Midbrain (tissue), 1 donor: Measurements from ENCODE around the gene C9orf72.

Experiments used
- DNase-seq: peaks from one replicate; lab custom pipeline; 2025; lab: John Stamatoyannopoulos, UW

Gene C9orf72

DNA sequence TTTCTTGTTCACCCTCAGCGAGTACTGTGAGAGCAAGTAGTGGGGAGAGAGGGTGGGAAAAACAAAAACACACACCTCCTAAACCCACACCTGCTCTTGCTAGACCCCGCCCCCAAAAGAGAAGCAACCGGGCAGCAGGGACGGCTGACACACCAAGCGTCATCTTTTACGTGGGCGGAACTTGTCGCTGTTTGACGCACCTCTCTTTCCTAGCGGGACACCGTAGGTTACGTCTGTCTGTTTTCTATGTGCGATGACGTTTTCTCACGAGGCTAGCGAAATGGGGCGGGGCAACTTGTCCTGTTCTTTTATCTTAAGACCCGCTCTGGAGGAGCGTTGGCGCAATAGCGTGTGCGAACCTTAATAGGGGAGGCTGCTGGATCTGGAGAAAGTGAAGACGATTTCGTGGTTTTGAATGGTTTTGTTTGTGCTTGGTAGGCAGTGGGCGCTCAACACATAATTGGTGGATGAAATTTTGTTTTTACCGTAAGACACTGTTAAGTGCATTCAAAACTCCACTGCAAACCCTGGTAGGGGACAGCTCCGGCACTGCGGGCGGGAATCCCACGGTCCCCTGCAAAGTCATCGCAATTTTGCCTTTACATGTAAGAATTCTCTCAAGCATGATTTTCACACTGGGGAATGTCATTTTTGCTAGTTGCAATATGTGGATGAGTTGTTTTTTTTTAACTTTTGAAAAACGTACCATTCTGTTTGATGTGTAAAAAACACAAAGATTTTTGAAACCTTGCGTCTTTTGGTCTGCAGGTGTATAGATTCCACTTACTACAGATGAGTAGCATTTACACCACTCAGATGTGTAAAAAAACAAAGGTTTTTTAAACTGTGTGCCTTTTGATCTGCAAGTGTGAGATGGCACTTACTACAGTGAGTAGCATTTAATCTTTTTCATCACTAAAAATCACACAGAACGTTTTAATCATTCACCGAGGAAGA, 631 bp upstream of the C9orf72 start:
- peak; percentile 93 for DNase-seq

DNA sequence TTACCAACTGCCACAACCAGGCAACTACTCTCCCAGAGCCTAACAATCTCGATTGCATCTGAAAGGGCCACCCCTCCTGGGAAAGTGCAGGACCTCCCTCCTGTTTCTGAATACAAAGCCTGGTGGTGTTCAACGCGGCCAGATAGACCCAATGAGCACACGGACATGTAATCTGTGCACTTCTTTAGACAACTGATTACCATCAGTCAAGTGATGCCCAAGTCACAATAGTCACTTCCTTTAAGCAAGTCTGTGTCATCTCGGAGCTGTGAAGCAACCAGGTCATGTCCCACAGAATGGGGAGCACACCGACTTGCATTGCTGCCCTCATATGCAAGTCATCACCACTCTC, 739 bp downstream of the C9orf72 start:
- peak; percentile 62 for DNase-seq

- DNase-seq: no peak
These were observed 1.2 kb downstream of the C9orf72 start for GRCh38 chr9:27572061-27572460.

- no peak for DNase-seq
These were observed 2.3 kb downstream of the C9orf72 start for GRCh38 chr9:27571011-27571410.

GRCh38 chr9:27569406-27569805, 3.9 kb downstream of the C9orf72 start:
- no peak for DNase-seq

DNA sequence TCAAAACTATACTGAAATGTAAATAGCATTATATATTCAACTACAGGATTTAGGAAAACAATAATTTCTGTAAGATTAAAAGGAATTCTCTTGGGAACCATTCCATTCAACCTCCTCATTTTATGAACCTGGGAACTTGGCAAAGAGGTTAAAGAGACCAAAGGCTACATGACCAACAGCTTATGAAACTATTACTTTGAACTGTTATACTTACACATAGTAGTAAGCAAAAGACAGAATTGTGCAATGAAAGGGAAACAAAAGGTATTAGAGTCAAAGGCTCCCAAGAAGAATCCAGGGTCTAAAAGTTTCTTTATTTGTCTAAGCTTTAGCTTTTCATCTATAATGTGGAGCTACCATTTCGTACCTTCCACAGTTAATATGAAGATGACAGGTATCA, 7.2 kb downstream of the C9orf72 start:
- DNase-seq: no peak

- DNase-seq: no peak
These were observed 7.6 kb downstream of the C9orf72 start for GRCh38 chr9:27565696-27566095.

DNA sequence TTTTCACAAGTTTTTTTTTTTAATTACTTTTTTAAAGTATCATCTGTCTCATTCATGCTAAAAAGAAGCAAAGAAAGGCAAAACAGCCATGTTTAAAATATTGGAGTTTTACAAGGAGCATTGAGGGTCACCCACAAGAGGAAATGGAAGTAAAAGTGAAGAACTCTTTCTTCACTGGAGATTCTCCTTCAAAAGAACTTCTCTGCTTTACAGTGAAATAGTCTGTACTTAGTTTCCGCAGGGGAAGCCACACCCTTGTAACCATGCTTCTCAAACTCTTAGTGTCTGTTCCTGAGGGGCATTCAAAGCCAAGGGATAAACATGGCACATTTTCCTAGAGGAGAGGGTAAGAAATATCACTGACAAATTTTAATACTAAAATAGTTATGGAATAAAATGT, 8.6 kb downstream of the C9orf72 start:
- no peak for DNase-seq

GRCh38 chr9:27563738-27564430, 9.4 kb downstream of the C9orf72 start:
- no peak for DNase-seq

GRCh38 chr9:27561685-27562084, 11.6 kb downstream of the C9orf72 start:
- DNase-seq: no peak

DNA sequence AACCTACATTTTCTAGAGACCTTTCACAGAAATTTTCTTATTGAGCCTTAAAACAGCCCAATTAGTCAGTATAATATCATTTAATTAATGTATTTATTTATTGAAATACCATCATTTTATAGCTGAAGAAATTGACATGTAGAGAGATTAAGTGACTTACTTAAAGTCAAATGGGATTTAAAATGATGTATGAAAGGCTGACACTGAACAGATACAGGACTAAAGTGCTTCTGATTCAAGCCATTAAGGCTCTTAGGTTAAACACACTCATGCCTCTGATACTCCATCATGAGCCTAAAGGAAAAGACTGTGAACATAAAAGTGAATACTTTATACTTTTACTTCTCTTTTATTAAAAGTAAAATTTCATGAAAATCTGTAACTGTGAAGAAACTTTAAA, 12.8 kb downstream of the C9orf72 start:
- no peak for DNase-seq

GRCh38 chr9:27558307-27558706, 15.0 kb downstream of the C9orf72 start:
- DNase-seq: no peak

DNA sequence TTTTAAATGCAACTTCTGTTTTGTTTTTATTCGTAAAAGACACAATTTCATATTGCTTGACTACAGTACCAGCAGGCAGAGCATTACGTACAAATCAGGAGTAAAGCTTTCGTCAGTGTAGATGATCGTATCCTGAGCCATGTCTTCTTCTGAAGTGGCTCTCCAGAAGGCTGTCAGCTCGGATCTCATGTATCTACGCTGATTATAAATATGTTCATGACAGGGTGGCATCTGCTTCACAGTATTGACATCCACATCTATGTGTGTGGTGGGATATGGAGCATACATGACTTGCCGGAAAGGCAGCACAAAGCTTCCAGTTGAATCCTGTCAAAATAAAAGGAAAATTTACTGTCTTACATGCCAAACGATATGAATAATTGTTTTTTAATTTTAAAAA, 16.8 kb downstream of the C9orf72 start:
- DNase-seq: no peak

DNA sequence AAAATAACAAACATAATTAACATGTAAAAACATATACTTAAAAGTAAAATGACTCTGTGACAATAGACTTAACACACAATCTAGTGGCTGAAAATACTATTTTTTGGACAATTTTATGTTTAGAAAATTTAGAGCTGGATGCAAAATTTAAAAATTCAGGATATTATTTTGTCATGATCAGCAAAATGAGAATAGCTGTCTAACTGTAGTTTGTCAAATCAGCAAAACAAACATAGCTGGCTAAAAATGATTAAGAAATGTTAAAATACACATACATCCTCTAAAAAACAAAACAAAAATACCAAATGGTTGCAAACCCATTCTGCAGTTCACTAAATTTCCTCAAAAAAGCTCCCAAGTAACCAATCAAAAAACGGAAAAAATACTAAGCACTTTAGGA, 18.6 kb downstream of the C9orf72 start:
- DNase-seq: no peak

DNA sequence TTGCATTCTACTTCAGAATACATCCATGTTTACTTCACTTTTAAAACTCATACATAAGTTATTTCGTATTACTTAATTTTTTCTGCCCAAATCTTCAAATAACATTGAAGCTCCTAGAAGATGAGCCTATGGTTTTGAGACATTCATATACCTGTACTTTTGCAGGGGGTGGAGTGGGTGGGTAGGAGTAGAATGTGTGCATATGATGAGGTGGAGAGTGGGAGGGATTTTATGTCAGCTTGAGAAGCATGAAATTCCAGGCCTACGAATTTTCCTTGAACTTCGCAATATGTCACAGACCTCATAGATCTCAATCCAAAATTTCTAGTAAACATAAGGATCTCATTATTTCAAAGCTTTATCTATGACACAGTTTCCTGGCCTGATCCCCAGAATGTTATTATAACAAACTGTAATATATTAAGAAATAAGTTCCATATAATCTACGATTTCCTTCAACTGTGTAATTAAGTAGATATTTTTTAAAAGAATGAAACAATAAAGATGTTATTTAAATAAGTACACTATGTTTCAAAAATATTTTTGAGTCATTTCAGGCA, 24.0 kb downstream of the C9orf72 start:
- DNase-seq: no peak

GRCh38 chr9:27548055-27548741, 25.1 kb downstream of the C9orf72 start:
- peak; percentile 78 for DNase-seq

- DNase-seq: no peak
These were observed 27.8 kb downstream of the C9orf72 start for GRCh38 chr9:27545471-27545870.

DNA sequence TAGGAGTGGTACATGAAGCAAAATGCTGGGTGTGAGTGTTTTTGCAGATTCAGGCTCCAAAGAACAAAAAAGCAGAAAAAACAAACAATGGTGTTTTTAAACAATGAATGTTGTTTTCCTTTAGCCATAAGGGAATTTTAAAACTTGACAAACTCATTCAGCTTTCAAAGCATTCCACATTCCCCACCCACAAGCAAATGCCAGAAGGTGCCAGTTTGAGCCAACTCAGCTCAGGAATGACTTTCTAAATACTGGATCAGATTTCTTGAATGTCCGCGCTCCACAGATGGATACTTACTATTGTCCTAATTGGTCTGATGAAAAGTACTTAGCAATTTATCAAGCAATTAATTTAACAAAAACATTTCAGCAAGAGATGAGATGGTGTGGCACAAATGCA, 30.8 kb downstream of the C9orf72 start:
- no peak for DNase-seq

DNA sequence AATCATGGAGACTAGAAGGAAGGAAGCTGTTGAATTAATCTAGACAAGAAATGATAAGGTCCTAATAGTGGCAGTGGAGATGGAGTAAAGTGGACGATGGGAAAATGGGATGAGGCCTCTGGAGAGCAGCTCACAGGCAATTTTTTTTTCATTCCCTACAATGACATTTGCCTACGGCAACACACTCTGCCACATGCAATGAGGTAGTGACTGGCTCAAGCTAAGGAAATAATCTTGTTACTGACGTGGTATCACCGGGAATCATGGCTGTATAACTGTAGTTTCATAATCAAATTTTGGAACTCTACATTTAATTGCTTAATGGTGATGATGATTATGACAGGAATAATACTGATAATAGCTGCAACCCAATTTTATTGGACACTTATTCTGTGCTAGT, 31.5 kb downstream of the C9orf72 start:
- DNase-seq: no peak

- DNase-seq: no peak
These were observed 32.8 kb downstream of the C9orf72 start for GRCh38 chr9:27540502-27540901.

DNA sequence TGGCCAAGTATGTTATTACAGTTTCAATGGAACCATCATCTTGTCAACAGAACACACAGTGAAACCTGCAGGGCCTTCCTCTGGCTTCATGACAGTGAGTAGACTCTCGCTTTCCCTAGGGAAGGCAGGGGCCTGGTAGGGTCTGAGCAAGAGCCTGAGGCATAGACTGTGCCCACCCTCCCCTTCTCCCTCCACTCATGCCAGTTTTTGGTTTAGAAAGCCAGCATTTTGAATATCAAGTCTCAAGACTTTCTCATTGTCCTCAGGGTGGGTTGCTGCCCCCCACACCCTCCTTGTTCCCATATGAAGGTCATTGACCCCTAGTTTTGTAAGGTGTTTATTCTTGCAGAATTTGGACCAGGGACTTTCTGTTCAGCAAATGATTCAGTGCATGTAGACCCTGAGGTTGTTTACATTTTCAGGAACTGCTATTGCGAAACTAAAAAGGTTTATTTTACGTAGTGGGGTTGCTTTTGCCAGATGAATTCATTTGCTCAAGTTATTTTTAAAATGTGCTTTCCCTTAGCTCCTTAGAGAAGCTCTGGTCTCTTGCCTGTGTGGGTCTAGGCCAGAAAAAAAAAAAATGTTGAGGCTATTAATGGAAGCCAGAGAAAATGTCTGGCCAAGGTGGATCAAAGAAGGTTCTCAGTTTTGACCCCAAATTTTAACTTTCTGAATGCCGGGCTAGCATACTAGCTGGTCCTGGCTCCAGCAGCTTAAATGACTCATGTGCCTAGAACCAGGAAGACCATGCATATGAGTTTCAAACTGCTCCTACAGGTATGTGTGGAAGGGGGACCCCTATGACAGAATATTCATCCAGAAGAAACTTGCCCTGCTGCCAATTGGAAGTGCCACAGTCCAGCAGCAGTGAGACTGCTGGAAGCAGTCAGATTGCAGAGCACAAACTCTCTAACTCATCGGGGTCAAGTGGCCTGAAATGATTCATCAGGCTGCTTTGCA, 33.5 kb downstream of the C9orf72 start:
- peak; percentile 65 for DNase-seq
